Measurements from ENCODE around the gene SETD4.

DNA sequence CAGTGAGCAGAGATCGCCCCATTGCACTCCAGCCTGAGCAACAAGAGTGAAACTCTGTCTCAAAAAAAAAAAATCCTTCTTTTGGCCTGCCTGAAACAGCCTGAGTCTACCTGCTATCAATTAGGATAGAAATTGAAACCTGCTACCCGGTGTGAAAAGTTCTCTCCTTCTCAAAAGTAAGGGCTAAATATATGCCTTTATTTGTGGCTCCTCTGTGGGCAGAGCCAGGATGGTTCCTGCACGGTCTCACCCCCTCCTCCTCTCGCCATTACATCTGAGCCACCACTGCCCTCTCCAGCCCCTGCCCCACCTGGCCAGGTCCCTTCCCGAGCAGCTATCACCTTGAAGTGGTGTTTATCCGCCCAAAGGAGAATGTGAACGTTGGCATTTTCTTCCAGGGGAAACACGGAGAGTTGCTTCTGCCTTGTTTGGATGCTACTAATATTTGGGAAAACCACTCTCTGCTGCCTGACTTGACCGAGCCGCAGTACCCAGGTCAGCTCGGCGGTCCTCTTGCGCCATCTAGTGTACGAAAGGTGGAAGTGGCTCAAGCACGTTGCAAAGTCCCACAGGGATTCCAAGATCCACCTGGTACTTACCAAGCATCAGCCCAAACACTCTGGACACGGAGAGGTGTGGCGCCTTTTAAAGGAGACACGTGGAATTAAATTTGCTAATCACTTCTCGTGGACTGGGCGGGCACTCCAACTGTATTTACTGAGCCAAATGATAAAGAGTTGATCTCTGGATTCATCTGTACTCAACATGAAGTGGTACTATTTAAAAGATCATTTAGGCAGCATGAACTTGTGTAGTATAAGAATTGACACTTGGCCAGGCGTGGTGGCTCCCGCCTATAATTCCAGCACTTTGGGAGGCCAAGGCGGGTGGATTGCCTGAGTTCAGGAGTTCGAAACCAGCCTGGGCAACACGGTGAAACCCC lies 31.9 kb downstream of the SETD4 start:
- TF ChIP-seq, protein P1, sequence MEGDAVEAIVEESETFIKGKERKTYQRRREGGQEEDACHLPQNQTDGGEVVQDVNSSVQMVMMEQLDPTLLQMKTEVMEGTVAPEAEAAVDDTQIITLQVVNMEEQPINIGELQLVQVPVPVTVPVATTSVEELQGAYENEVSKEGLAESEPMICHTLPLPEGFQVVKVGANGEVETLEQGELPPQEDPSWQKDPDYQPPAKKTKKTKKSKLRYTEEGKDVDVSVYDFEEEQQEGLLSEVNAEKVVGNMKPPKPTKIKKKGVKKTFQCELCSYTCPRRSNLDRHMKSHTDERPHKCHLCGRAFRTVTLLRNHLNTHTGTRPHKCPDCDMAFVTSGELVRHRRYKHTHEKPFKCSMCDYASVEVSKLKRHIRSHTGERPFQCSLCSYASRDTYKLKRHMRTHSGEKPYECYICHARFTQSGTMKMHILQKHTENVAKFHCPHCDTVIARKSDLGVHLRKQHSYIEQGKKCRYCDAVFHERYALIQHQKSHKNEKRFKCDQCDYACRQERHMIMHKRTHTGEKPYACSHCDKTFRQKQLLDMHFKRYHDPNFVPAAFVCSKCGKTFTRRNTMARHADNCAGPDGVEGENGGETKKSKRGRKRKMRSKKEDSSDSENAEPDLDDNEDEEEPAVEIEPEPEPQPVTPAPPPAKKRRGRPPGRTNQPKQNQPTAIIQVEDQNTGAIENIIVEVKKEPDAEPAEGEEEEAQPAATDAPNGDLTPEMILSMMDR (IDR thresholded peaks at IDR 0.05), result peak; percentile 90 to 97 (median 94)
- TF ChIP-seq POLR2A (IDR thresholded peaks at IDR 0.05), result no peak

Data from body of pancreas (tissue), 4 donors.